ENCODE data around the gene ZNF536. TPM values are rescaled to one million over a fixed set of nuclear protein-coding genes. Genes with fewer than 3 reads are reported as not detected.

The ZNF536 gene
- total RNA-seq: not detected in 2 replicates

DNA sequence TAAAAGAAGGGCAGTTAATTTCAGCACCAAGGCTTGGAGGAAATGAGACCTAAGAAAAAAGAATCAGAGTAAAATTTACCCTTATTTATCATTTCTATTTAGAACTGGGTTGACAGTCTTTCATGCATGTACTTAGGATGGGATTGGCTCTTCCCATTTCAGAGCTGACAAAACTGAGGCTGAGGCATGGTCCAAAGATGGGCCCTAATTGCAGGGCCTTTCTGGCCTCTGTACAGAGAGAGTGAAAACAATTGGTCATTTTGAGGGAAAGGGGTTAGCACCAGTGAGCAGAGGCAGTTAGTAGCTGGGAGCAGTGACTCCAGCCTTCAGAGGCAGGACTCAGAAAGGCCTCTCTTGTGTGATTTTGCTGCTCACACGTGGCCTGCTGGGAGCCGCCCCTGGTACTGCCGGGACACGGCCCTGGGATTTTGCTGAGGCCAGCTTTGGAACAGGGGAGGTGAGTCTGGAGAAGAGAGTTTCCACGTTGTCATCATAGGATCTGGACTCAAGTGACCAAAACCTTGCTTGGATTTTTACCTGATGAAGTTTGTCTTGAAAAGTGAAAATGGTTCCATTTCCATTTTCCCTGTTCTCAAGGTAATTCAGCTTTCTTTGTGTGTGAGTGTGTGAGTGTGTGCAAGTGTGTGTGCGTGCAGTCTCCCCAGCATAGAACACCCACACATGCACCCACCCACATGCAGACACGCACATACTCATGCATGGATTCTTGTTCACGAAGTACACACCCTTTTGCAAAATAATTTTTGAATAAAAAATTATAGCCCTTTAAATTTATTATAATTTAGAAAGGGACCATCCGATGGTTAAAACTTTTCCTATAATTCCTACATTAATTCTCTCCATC, at the start of gene ZNF536:
TSS of gene ZNF536 (plus strand) at position 425 of the 865 bp plus-strand sequence. CDS start 71,179 bp downstream, outside the sequence.

